SKM-1 treated with dmso at 0.1 percent for 144 hours (cell line): Measurements from ENCODE around the gene EVPL.
A peak's percentile ranks its signal among the peaks of the same experiment; 100 is the strongest.

ENCODE experiments used
- DNase-seq: peaks from one replicate; lab custom pipeline; 2025; ENCODE audit not compliant: unreplicated experiment; lab: John Stamatoyannopoulos, UW

The EVPL gene

DNA sequence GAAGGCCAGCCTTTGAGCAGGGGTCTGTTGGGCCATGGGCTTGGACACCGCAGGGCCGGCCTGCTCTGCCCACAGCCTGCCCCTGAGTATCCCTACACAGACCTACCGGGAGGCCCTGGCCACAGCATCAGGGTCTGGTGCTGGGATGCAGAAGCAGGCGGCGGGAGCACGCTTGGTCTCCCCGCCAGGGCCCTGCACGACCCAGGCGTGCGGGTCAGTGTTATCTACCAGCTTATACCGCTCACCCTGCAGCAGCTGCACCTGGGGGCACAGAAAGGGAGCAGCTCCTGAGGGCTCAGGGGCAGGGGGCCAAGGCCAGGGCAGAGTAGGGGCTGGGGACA lies 8.8 kb downstream of the EVPL start:
- no peak for DNase-seq

DNA sequence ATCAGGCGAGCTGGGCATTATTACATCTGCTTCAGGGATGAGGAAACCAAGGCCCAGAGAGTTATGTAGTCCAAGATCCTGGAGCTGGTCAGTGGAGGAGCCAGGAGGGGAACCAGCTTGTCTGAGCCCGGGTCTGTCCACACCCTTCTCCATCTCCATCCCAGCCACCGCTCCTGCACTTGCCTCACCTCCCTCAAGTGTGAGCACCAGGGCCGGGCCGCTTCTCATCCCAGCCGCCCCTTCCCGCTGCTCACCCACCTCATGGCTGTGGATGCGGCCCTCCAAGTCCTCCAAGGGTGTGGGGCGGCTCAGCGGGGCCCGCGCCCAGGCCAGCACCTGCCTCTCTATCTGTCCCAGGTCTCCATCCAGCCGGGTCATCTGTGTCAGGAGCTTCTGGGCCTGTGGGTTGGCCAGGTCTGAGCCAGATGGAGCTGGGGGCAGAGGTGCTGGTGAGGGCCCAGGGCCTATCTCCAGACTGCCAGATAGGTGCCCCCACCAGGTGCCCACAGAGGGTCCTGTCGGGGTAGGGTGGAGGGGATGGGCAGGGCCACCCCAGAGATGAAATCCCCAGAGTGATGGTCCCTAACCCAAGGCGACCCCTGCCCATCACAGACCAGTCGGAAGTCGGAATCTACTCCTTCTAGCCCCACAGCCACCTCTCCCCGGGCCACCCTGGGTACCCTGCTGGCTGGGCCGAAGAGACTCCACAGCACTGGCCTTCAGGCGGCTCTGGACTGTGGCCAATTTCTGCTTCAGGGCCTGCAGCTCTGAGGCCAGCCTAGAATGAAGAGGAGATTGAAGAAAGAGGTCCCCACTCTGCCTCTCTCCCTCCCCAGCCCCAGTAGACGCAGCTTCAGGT lies 9.4 kb downstream of the EVPL start:
- DNase-seq: no peak

DNA sequence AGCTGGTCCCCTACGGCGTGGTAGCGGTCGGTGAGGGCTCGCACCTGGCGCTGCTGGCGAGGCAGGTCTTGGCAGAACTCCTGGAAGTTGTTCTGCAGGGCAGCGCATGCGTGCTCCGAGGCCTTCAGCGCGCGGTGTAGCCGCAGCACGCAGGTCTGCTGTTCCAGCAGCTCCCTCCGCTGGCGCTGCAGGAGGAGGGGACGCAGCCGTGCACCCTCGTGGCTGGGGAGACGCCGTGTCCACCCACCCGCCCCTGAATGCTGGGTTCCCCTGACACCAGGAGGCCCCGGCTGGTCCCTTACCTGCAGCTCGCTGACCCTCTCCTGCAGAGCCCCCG lies 12.2 kb downstream of the EVPL start:
- no peak for DNase-seq

DNA sequence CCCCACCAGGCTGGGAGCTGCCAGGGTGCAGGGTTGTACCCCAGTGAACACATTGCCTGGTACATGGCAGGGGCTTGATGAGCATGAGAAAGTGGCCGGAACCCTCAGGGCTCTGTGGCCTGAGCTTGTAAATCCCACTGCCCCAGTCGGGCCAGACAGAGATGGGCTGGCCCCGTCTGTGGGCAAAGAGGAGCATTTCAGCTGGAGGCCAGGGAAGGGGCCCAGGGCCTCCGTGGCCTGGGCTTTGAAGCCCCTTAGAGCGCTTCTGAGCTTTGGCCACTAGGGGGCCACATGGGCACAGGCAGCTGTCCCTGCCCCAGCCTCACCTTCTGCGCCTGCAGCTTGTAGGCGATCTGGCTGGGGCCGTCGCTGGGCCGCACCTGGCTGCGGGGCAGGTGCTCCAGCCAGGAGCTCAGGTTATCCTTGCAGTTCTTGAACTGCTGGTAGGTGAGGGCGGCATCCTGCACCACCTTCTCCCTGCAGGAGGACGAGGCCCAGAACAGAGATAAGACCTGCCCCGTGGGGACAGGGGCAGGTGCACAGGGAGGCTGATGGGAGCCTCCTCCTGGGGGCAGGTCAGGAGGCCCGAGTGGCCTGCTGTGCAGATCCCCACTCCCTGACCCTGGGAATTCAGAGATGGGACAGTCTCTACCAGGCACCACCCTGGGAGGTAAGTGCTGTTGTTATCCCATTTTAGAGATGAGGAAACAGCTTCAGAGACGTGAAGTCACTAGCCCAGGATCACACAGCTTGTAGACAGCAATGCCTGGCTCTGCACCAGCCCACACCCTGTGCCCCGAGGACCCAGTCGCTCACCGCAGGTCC lies 12.8 kb downstream of the EVPL start:
- peak; percentile 45 for DNase-seq

DNA sequence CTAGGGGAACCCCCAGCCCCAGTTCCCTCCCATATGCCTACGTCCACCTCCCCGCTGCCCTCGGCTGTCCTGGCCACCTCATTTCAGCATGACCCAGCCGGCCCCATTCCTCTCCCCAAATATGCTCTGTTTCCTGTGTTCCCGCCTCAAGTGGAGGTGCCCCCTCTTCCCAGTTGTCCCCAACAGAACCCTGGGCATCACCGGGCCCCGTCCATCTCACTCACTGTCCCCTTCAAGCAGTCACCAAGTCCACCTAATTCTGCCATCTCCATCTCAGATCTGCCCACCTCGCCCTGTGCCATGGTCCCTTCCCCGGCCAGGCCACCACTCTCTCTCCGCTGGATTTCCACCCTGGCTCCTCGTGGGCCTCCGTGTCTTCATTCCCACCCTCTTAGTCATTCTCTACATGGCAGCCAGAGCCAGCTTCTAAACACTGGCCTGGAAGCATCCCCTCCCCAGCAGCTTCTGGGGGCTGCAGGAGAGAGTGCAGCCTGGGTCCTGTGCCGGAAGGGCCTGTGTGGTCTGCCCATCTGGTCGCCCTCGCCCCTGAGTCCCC lies 13.7 kb downstream of the EVPL start:
- no peak for DNase-seq

DNA sequence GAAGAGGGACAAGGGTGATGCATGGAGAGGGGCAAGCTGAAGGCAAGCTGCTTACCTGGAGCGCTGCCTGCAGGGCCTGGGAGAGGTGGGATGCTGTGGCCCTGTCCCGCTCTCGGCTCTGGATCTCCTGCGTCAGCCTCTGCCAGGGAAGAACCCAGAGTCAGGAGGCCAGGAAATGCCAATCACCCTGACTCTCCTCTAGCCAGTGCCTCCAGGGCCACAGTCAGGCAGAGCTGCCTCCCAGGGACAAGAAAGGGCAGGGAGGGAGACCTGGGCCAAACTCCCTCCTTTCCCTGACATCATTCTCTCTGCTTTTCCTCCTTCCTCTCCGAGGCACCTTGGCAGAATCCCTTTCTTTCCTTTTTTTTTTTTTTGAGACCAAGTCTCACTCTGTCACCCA lies 15.2 kb downstream of the EVPL start:
- no peak for DNase-seq

DNA sequence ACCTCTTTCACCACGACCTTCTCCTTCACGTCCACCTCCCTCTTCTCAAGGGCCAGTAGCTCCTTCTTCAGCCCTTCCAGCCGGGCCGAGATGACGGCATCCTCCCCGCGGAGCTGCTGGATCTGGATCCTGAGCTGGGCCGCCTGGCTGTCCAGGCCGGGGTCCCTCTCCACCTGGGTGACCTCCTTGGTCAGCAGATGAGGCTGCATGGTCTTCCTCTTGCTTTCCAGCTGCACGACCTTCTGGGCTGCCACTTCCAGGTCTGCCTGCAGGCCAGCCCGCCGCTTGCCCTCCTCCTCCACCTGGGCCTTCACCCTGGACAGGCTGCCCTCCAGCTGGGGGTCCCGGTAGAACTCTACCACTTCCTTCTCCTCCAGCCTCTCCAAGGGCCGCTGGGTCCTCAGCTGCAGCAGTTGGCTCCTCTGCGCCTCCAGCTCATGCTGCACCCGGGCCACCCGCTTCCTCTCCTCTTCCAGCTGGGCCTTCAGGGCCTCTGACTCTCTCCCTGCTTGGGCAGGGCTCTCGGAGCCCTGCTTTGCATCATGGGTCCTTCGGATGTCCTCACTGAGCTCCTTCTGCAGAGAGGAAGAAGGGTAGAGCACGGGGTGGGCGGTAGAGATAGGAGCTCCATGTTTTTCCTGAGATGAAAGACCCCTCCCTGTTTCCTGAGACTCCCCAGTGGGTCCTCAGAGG lies 17.0 kb downstream of the EVPL start:
- DNase-seq: no peak

DNA sequence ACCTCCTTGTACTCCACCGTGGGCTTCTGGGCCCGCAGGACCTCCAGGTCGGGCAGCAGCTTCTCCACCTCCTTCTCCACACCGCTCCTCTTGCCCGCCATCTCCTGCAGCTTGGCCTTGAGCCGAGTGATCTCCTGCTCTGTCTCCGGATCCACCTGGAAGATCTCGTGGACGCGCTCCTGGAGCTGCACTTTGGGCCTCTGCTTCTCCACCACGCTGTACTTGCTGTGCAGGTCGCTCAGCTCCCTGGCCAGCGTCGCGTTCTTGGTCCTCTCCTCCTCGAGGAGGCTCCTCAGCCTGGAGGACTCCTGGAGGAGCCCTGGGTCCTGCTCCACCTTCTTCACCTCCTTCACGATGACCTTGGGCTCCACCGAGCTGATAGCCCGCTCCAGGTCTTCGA lies 17.7 kb downstream of the EVPL start:
- no peak for DNase-seq

DNA sequence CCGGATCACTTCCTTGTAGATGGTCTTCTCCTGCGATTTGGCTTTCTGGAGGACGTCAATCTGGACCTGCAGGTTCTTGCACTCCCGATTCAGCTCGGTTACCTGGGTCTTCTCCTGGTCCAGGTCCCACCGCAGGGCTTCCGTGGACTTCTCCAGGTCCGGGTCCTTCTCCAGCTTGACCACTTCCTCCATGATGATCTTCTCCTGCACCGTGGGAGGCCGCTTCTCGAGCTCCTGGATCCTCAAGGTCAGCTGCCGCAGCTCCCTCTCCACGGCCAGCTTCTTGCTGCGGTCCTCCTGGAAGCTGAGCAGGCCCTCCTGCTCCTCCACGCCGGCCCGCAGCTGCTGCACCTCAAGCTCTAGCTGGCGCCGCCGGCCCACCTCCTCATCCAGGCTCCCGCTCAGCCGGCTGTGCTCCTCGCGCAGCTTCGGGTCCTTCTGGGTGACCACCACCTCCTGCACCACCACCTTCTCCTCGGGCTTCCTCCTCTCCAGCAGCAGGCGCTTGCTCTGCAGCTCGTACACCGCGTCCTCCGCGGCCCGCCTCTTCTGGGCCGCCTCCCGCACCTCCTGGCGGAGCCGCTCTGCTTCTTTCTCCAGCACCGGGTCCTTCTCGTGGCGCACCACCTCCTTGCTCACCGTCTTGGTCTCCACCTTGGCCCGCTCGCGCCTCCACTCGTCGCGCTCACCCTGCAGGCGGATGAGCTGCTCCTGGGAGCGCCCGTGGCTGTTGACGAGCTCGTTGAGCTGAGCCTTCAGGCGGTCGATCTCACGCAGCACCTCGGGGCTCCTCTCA lies 18.3 kb downstream of the EVPL start:
- DNase-seq: no peak

DNA sequence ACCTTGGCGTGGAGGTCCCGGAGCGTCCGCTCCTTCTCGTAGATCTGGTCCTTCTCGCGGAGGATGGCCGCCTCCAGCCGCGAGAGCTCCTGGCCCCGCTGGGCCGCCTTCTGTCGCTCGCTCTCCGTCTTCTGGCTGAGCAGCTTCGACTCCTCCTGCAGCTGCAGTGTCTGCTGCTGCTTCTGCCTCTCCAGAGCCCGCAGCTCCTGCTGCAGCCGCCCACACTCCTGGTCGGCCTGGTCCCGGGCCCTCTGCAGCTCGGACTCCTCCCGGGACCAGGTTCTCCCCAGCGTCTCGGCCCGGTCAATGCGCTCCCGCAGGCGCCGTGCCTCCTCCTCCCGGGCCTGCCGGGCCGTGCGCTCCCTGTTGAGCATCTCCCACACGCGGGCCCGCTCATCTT lies 18.9 kb downstream of the EVPL start:
- DNase-seq: no peak

DNA sequence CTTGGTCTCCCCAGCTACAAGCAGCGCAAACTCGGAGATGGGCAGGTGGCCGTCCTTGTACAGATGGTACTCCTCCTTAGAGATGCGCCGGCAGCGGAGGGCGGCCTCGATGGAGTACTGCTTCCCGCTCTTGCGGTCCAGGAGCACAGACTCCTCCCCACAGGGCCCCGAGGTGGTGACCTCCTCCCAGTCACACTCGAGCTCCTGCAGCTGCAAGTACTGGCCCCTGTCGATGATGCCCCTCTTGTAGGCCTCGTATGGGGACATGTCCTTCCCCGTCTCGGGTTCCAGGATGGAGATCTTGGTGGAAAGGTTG lies 19.3 kb downstream of the EVPL start:
- DNase-seq: no peak

DNA sequence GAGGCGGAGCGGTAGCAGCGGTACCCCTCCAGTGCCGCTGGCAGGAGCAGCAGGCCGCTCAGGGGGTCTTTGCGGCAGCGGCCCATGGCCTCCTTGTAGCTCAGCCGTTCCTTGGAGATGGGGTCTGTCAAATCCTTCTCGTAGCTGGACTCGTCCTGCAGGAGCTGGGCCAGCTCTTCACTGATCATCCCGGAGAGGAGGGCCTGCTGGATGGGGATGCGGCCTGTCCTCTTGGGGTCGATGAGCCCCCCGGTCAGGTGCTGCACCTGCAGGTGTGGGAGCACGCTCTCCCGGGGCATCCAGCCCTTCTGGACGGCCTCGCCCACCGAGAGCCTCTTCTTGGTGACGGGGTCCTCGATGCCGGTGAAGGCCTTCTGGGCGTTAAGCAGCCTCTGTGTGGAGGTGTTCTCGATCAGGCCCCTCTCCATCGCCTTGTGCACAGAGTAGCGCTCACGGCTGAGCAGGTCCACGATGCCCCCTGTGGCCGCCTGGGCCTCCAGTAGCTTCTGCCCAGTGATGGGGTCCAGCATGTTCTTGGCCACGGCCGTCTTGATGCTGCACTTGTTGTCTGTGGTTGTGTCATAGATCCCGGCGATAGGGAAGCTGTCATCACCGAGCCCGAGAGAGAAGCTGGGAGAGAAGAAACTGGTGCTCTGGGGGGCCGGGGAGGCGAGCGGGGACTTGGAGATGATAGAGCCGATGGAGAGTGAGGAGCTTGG lies 19.8 kb downstream of the EVPL start:
- DNase-seq: no peak

DNA sequence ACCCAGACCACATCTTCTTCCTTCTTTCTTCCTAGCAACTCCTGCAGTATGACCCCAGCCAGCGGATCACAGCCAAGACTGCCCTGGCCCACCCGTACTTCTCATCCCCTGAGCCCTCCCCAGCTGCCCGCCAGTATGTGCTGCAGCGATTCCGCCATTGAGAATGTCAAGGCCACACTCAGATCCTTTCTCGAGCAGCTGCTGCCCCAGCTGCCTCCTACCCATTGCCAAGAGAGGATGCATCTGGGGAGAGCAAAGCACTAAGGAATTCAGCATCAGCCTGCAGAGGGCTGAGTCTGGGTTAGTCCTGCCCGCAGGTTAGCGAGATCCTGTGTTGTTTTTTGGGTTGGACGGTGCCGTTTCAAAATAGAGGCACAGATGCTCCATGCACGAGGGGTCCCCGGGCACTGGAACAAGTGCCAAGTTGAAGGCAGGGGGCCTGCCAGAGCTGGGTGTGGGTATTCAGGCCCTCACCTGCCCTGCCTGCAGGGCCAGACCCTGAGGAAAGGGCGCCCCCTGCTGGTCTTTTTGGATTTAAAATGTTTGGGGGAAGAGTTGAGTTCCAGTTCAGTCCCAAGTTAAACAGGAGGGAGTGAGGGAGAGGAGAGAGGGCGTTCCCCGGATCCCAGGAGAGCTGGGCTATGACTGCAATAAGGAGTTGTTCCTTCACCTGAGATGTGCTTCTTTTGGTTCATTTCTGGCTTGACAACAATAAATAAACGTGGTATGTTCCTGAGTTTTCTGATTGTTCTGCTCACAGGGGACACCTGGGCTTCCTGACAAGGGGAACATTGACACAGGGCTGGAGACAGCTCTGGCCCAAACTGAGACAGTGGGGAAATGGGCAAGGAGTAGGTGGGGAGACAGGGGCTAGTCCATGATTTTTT lies 21.6 kb downstream of the EVPL start:
- DNase-seq: peak; percentile 65

DNA sequence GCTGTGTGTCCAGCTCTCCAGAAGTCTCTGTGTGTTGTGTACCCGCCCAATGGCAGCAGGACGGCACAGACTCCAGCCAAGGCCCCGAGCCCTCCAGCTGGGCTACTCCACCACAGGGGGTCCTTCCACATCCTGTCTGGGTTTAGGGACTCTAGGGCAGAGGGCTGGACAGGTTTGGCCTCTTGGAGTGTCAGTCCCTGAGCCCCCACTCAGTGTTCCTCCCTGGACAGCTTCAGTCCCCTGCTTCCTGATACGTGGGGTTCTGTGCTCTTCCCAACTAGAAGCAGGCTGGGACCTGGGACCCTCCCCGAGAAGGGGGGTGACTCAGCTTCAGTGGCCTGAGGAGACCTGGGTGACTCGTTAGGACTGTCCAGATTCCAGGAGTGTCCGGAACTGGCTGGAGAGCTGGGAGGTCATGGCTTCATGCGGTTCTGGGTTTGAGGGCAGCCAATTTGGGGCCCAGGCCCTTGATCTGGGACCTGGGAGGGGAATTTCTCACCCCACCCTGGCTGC lies 22.3 kb downstream of the EVPL start:
- no peak for DNase-seq

DNA sequence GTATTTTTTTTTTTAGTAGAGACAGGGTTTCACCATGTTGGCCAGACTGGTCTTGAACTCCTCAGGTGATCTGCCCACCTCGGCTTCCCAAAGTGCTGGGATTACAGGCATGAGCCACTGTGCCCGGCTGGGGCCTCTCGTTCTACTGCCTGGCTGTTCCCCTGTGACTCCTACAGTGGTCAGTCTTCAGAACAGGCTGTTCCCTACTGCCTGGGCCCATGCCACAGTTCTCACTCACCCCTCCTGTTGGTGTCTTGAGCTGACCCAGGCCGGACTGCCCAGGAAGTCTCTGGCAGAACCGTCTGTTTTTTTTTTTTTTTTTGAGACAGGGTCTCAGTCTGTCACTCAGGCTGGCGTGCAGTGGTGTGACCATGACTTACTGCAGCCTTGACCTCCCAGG lies 23.2 kb downstream of the EVPL start:
- DNase-seq: no peak

DNA sequence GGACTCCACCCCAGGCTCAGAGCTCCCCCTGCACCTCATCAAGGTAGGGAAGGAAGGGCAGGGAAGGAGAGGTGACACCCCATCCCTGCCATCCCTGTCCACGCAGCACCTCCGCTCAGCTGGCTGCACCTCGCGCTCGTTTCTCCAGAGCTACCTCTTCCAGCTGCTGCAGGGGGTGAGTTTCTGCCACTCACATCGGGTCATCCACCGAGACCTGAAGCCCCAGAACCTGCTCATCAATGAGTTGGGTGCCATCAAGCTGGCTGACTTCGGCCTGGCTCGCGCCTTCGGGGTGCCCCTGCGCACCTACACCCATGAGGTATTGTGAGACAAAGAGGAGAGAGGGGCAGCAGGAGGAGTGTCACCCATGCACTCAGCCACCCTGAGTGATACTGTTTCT lies 25.0 kb downstream of the EVPL start:
- no peak for DNase-seq

DNA sequence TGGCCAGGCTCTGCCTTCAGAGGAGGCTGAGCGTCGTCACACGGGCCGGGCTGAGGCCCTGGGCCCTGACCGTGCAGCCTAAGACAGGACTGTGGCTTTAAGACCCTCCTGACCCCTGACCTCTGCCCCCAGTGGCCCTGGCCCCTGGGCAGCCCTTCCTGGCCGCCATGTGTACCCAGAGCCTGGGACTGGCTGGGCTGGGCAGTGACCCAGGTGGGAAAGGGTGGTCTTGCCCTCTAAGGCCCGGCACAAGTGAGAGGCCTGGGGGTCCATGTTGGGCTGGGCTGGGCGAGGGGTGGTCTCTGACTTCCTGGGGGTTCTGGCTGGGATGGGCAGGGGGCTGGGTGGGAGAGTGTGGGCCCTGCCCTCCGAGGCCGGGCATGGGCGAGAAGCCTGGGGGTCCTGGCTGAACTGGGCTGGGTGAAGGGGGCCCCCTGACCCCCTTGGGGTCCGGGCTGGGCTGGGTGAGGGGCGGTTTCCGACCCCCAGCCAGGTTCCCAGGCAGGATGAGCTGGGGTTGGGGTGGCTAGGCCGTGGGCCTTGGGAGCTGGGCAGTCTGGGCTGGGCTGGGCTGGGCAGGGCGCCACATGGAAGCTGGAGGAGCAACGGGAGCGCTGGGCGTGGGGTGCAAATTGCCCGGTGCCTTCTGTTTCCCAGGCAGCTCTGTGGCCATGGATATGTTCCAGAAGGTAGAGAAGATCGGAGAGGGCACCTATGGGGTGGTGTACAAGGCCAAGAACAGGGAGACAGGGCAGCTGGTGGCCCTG lies 26.2 kb downstream of the EVPL start, which contains the start of gene CDK3:
Gene CDK3, plus strand, starts transcription at position 101 of the 767 bp plus-strand sequence. Its CDS starts 571 bp downstream, at position 672.
- DNase-seq: no peak

DNA sequence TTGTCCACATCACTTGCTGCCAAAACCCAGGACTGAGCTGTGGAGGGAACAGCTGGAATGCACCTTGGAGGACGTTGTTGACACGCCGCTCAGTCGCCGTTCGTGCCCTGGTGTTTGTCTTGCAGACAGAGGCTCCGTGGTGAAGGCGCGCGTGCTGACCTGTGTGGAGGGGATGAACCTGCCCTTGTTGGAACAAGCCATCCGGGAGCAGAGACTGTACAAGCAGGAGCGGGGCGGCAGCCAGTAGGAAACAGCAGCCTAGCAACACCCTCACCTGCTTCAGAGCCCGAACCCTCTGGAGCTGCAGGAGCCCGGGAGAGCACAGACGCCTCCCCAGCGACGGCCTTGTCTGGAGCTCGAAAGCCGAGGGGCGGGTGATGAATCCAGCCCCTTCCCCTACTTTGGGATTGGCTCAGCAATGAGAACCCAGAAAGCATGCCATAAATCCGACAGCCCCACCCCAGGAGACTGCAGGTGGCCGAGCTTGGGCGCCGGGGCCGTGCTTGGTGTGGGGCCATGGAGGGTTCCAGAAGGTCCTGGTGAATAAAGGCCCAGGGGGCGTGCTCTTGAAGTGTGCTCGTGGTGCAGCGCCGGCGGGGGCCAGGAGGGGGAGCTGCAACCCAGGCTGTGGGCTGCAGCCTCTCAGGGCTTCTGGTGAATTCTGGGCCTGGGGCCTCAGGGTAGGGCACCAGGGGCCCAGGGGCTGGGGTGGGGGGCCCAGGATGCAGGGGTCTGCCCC lies 26.9 kb downstream of the EVPL start:
- DNase-seq: peak; percentile 44
